ENCODE data around the gene HIBADH.

GRCh38 chr7:27510541-27510940, 152.1 kb downstream of the HIBADH start:
- TF ChIP-seq FOS (IDR thresholded peaks at IDR 0.05; ENCODE audit: borderline replicate concordance, insufficient read depth, low read length) (no peak), CTCF (IDR thresholded peaks at IDR 0.05; ENCODE audit: extremely low read depth in 1 of 2, insufficient read depth in 1 of 2, low read depth in 1 of 2, low read length in 2 of 2) (no peak), POLR2AphosphoS5 (IDR thresholded peaks at IDR 0.05; ENCODE audit: insufficient read depth, low read depth, low read length) (no peak), MYC (IDR thresholded peaks at IDR 0.05; ENCODE audit: low read depth, low read length) (no peak), MAX (IDR thresholded peaks at IDR 0.05; ENCODE audit: insufficient read depth, insufficient read length) (no peak), POLR2A (IDR thresholded peaks at IDR 0.05; ENCODE audit: low read depth, low read length) (no peak), EZH2 (IDR thresholded peaks at IDR 0.05; ENCODE audit: borderline replicate concordance, low read depth, low read length, severe bottlenecking) (no peak), JUN (IDR thresholded peaks at IDR 0.05; ENCODE audit: borderline replicate concordance, insufficient read depth, insufficient read length, low read depth) (no peak), GATA2 (IDR thresholded peaks at IDR 0.05; ENCODE audit: insufficient read depth, insufficient read length, low read depth, low read length) (no peak)

Measured in endothelial cell of umbilical vein (primary cell).